ENCODE results near the gene WNT5B.

The WNT5B gene

DNA sequence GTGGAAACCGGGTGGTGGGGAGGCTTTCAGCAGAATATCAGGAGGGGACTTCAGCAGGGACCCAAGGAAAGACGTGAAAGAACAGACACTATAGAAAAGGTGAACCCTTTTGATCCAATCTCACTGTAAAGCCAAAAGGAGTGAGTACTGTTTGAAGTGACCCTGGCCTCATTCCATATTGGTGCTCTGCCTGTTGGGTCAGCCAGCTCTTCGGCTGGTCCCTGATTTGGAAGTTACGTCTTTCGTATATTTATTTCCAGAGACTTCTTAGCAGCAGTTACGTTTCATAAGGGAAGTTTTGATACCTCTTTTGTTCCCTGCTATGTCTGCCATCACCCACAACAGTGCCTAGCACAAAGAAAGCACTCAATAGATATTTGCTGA lies 21.9 kb downstream of the WNT5B start:
- Histone ChIP-seq H3K4me3 (replicated peaks; ENCODE audit: low read depth, low read length) (no peak overlapping the region), H3K27me3 (replicated peaks; ENCODE audit: control insufficient read depth, insufficient read depth, low read length) (no peaks in the 10 kb centered on the region), H3K36me3 (ENCODE audit: control insufficient read depth, insufficient read depth, low read length) (peaks cover 1% of the 10 kb centered on the region)
- TF ChIP-seq, protein P1, sequence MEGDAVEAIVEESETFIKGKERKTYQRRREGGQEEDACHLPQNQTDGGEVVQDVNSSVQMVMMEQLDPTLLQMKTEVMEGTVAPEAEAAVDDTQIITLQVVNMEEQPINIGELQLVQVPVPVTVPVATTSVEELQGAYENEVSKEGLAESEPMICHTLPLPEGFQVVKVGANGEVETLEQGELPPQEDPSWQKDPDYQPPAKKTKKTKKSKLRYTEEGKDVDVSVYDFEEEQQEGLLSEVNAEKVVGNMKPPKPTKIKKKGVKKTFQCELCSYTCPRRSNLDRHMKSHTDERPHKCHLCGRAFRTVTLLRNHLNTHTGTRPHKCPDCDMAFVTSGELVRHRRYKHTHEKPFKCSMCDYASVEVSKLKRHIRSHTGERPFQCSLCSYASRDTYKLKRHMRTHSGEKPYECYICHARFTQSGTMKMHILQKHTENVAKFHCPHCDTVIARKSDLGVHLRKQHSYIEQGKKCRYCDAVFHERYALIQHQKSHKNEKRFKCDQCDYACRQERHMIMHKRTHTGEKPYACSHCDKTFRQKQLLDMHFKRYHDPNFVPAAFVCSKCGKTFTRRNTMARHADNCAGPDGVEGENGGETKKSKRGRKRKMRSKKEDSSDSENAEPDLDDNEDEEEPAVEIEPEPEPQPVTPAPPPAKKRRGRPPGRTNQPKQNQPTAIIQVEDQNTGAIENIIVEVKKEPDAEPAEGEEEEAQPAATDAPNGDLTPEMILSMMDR (IDR thresholded peaks at IDR 0.05; ENCODE audit: insufficient read depth, low read length, poor library complexity, severe bottlenecking): no peak
- DNase-seq (ENCODE audit: extremely low read depth, insufficient read length): no peak

DNA sequence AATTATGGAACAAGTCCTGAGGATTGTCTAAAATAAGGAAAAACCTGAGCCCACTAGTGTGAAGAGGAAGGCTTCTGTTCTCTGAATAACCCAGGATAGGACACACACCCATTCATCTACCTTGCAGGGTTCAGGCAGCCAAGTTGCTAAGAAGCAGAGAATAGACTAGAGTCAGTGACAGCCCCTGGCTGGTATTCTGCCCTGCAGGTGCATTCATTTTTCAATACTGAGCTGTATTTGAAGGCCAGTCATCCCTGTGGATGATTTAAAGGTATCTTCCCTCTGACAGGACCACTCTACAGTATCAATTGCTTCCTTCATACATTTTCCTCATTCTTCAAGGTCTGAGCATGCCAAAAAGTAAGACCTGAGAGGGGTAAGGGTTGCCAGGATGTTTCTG lies 22.9 kb downstream of the WNT5B start:
- no peak overlapping the region for H3K4me3 ChIP-seq (replicated peaks; ENCODE audit: low read depth, low read length)
- DNase-seq (ENCODE audit: extremely low read depth, insufficient read length): no peak
- peaks cover 1% of the 10 kb centered on the region; the same call in 1 of the 2 replicates for H3K36me3 ChIP-seq (ENCODE audit: control insufficient read depth, insufficient read depth, low read length)
- no peaks in the 10 kb centered on the region for H3K27me3 ChIP-seq (replicated peaks; ENCODE audit: control insufficient read depth, insufficient read depth, low read length)
- TF ChIP-seq, protein P1 (IDR thresholded peaks at IDR 0.05; ENCODE audit: insufficient read depth, low read length, poor library complexity, severe bottlenecking): no peak

DNA sequence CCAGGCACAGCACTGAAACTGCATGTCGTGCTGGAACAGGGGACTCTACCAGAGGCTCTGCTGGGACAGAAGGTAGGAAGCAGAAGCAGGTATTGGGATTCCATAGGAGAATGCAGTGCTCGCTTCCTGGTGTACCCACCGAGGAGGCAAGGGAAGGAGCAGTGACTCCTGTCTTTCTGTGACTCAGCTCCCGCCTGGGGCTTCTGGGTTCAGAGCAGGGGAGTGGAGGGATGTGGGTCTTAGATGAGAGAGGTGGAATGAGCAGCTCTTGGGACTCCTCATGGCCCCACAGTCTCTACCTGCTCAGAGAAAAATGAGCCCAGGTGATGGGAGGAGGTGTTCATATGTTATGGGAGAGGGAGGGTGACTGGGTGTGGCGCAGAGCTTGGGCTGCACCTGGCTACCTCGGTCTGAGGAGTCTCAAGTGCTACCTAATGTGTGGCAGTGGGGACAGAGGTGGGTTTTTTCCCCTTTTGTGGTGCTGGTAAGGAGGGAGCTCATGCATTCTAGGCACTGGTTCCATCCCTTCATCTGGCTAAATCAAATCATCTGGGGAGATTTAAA lies 26.3 kb downstream of the WNT5B start:
- TF ChIP-seq, protein P1 (IDR thresholded peaks at IDR 0.05; ENCODE audit: insufficient read depth, low read length, poor library complexity, severe bottlenecking): no peak
- H3K36me3 ChIP-seq (ENCODE audit: control insufficient read depth, insufficient read depth, low read length): no peaks in the 10 kb centered on the region

DNA sequence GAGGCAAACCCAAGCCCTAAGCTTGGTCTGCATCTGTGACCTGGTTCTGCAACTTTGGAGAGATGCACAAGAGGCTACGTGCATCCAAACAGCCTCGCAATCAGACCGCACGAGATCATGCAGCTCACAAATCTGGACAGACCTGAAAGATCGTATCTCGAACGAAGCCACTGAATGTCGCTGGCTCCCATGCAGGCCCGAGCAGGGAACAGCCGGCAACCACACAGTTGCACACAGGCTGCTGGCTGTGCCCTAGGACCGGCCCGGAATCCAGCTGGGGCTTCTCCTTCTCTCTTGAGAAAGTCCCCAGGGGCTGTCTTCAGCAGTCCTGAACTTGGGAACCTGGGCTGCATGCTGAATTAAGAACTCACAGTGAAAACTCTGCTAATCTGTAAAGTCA lies 27.9 kb downstream of the WNT5B start:
- TF ChIP-seq, protein P1 (IDR thresholded peaks at IDR 0.05; ENCODE audit: insufficient read depth, low read length, poor library complexity, severe bottlenecking): no peak
- no peaks in the 10 kb centered on the region for H3K36me3 ChIP-seq (ENCODE audit: control insufficient read depth, insufficient read depth, low read length)
- H3K27me3 ChIP-seq (replicated peaks; ENCODE audit: control insufficient read depth, insufficient read depth, low read length): no peaks in the 10 kb centered on the region
- no peak overlapping the region for H3K4me3 ChIP-seq (replicated peaks; ENCODE audit: low read depth, low read length)
- no peak for DNase-seq (ENCODE audit: extremely low read depth, insufficient read length)

More for the DNA sequence above, 26.3 kb downstream of the WNT5B start:
- DNase-seq (ENCODE audit: extremely low read depth, insufficient read length): no peak
- no peak overlapping the region for H3K4me3 ChIP-seq (replicated peaks; ENCODE audit: low read depth, low read length)
- H3K27me3 ChIP-seq (replicated peaks; ENCODE audit: control insufficient read depth, insufficient read depth, low read length): no peaks in the 10 kb centered on the region

DNA sequence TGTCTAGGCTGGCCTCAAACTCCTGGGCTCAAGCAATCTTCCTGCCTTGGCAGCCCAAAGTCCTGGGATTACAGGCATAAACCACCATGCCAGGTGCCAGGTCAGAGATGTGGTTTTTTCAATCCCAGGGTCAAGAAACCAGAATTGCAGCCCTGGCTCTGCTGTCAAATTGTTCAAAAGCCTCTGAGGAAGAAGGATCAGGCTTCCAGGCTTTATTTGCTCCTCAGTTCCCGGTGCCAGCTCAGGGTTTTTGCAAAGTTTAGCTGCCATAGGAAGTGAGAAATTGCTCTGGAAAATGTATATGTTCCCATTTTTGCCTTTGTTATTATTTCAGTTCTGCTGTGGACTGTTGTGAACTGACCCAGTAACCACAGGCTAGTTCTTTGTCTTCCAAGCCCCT lies 28.7 kb downstream of the WNT5B start:
- Histone ChIP-seq H3K36me3 (ENCODE audit: control insufficient read depth, insufficient read depth, low read length) (no peaks in the 10 kb centered on the region), H3K4me3 (replicated peaks; ENCODE audit: low read depth, low read length) (no peak overlapping the region), H3K27me3 (replicated peaks; ENCODE audit: control insufficient read depth, insufficient read depth, low read length) (no peaks in the 10 kb centered on the region)
- DNase-seq (ENCODE audit: extremely low read depth, insufficient read length): no peak
- TF ChIP-seq, protein P1 (IDR thresholded peaks at IDR 0.05; ENCODE audit: insufficient read depth, low read length, poor library complexity, severe bottlenecking): no peak

Measured in GM06990 (cell line).